ENCODE results near the gene ATOH8.
"Not testable (repeated sequence)": the region's sequence is repeated elsewhere in the genome, so short reads cannot be mapped to it uniquely, and the experiment has no call there.

The ATOH8 gene

GRCh38 chr2:85828725-85829124 lies 74.9 kb downstream of the ATOH8 start:
- DNase-seq (ENCODE audit: low spot score), result no peak

DNA sequence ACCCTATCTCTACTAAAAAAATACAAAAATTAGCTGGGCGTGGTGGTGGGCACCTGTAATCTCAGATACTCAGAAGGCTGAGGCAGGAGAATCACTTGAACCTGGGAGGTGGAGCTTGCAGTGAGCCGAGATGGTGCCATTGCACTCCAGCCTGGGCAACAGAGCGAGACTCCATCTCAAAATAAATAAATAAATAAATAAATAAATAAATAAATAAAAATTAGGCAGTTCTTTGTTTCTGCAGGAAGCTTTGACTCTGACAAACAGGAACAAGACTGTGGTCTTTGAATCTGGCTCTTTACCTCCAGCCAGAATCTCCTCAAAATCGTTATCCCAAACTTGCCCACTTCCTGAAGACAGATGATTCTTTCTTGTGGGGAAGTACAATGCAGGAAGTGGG lies 75.6 kb downstream of the ATOH8 start:
- DNase-seq (ENCODE audit: low spot score), result not testable (repeated sequence)

DNA sequence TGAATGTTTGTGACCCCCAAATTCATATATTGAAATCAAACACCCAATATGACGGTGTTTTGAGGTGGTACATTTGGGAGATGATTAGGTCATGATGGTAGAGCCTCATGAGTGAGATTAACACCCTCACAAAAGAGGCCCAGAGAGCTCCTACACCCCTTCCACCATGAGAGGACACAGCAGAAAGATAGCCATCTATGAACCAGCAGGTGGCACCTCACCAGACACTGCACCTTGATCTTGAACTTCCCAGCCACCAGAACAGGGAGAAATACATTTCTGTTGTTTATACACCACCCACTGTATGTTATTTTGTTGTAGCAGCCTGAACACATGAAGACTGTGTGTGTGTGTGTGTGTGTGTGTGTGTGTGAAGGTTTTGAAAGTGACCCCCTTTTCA lies 76.9 kb downstream of the ATOH8 start:
- DNase-seq (ENCODE audit: low spot score), result no peak

DNA sequence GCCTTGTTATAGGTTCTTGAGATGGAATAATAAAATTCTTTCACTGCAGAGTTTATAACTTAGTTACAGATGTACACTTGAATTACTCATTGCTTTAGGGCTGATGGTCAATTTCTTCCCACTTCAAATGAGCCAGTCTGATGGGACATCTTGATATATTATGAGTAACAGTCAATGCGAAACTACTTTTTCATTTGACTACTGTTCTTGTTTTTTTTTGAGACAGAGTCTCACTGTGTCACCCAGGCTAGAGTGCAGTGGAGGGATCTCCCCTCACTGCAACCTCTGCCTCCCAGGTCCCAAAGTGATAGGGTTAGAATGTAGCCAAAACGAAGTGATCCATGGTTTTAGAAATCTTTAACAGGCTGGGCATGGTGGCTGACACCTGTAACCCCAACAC lies 77.9 kb downstream of the ATOH8 start:
- no peak for DNase-seq (ENCODE audit: low spot score)

DNA sequence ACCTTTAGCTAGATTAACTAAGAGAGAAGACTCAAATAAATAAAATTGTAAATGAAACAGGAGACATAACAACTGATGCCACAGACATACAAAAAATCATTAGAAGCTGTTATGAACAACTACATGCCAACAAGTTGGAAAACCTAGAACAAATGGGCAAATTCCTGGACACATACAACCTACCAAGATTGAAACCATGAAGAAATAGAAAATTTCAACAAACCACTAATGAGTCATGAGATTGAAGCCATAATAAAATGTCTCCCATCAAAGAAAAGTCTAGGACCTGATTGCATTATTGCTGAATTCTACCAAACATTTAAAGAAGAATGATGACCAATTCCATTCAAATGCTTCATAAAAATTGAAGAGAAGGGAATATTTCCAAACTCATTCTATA lies 80.7 kb downstream of the ATOH8 start:
- DNase-seq (ENCODE audit: low spot score), result no peak
